HEK293 (cell line): ENCODE results near the gene SERPING1.

Source experiments
- CTCF ChIA-PET: fragments of 350-600 bp; formaldehyde crosslinking; extraction: SDS; loops from one replicate; lab custom pipeline; 2021; ENCODE audit warnings: antibody characterized with exemption; lab: Yijun Ruan, JAX
- POLR2A ChIA-PET: fragments of 300-600 bp; formaldehyde crosslinking; extraction: SDS; loops from one replicate; lab custom pipeline; 2020; ENCODE audit warnings: antibody characterized with exemption, inconsistent platforms; lab: Yijun Ruan, JAX
- H3K27ac ChIP-seq: fragments of 200-500 bp; sonication (Bioruptor generic); 2 replicates; pipeline ENCODE4 v1.5.1; 2014; ENCODE audit warnings: low read depth, low read length, control low read depth, inconsistent platforms; ENCODE audit errors: extremely low read depth
- H3K36me3 ChIP-seq, 2 experiments: fragments of 200-500 bp in 1 of 2; sonication (Bioruptor generic) in 1 of 2; 1 replicate in 1 of 2; 2 replicates in 1 of 2; pipeline ENCODE4 v1.5.1; 2014 to 2017; ENCODE audit warnings: inconsistent platforms in 2 of 2, low read length in 2 of 2; ENCODE audit not compliant: control insufficient read depth in 2 of 2, insufficient read depth in 1 of 2
- H3K4me1 ChIP-seq: fragments of 200-500 bp; sonication (Bioruptor generic); 2 replicates; pipeline ENCODE4 v1.5.1; 2014; ENCODE audit warnings: mild to moderate bottlenecking, low read length, inconsistent platforms; ENCODE audit not compliant: control insufficient read depth, insufficient read depth
- H3K4me3 ChIP-seq: 2 replicates; pipeline ENCODE4 v1.5.1; 2011; ENCODE audit warnings: low read depth, mild to moderate bottlenecking, control low read depth, low read length, moderate library complexity
- H3K9me3 ChIP-seq: fragments of 200-500 bp; sonication (Bioruptor generic); 2 replicates; pipeline ENCODE4 v1.5.1; 2014; ENCODE audit warnings: low read depth, low read length, inconsistent platforms; ENCODE audit not compliant: control insufficient read depth, insufficient read depth
- EGR2 ChIP-seq: fragments of 450-650 bp; formaldehyde crosslinking; IDR thresholded peaks from 2 replicates; pipeline ENCODE4 v1.5.1; 2016; ENCODE audit warnings: low read depth, missing biosample characterization, missing genetic modification characterization
- GLI2 ChIP-seq: fragments of 450-650 bp; formaldehyde crosslinking; IDR thresholded peaks from 2 replicates; pipeline ENCODE4; 2017; ENCODE audit warnings: missing biosample characterization, missing genetic modification characterization, low read depth, borderline replicate concordance
- HOXC10 ChIP-seq: sonication (generic); formaldehyde crosslinking; IDR thresholded peaks from 2 replicates; pipeline ENCODE4 v1.8.1; 2023; ENCODE audit warnings: mild to moderate bottlenecking, missing genetic modification reagents
- KLF17 ChIP-seq: fragments of 450-650 bp; formaldehyde crosslinking; IDR thresholded peaks from 2 replicates; pipeline ENCODE4 v1.5.1; 2016; ENCODE audit warnings: missing biosample characterization, missing genetic modification characterization
- PBX3 ChIP-seq: sonication (generic); formaldehyde crosslinking; IDR thresholded peaks from 2 replicates; pipeline ENCODE4 v1.8.1; 2022; ENCODE audit warnings: mild to moderate bottlenecking, moderate library complexity, missing genetic modification reagents
- SALL2 ChIP-seq: fragments of 450-650 bp; formaldehyde crosslinking; IDR thresholded peaks from 2 replicates; pipeline ENCODE4 v1.5.0; 2017; ENCODE audit warnings: missing biosample characterization, mild to moderate bottlenecking, missing genetic modification characterization, borderline replicate concordance
- TRIM28 ChIP-seq: IDR thresholded peaks from 2 replicates; pipeline ENCODE4 v1.6.1; 2011; ENCODE audit warnings: low read length, control low read depth, borderline replicate concordance
- ZBTB11 ChIP-seq: fragments of 450-650 bp; formaldehyde crosslinking; conservative IDR thresholded peaks from 2 replicates; pipeline ENCODE4 v1.5.1; 2016; ENCODE audit warnings: low read depth, missing biosample characterization, missing genetic modification characterization
- ZBTB48 ChIP-seq: fragments of 450-650 bp; formaldehyde crosslinking; IDR thresholded peaks from 2 replicates; pipeline ENCODE4 v1.5.1; 2016; ENCODE audit warnings: missing biosample characterization, missing genetic modification characterization
- ZIC2 ChIP-seq: fragments of 450-650 bp; formaldehyde crosslinking; IDR thresholded peaks from 2 replicates; pipeline ENCODE4 v1.5.1; 2016; ENCODE audit warnings: missing biosample characterization, missing genetic modification characterization
- ZNF184 ChIP-seq: fragments of 450-650 bp; IDR thresholded peaks from 2 replicates; pipeline ENCODE4 v1.5.1; 2018; ENCODE audit warnings: missing biosample characterization, mild to moderate bottlenecking, missing genetic modification characterization
- ZNF211 ChIP-seq: fragments of 450-650 bp; formaldehyde crosslinking; IDR thresholded peaks from 2 replicates; pipeline ENCODE4 v1.5.1; 2016; ENCODE audit warnings: low read depth, missing biosample characterization, missing genetic modification characterization
- ZNF266 ChIP-seq: fragments of 450-650 bp; formaldehyde crosslinking; IDR thresholded peaks from 2 replicates; pipeline ENCODE4 v1.5.1; 2016; ENCODE audit warnings: missing biosample characterization, missing genetic modification characterization, low read depth
- ZNF280D ChIP-seq: fragments of 450-650 bp; formaldehyde crosslinking; IDR thresholded peaks from 2 replicates; pipeline ENCODE4 v1.5.1; 2016; ENCODE audit warnings: missing biosample characterization, missing genetic modification characterization
- ZNF366 ChIP-seq: fragments of 450-650 bp; formaldehyde crosslinking; conservative IDR thresholded peaks from 2 replicates; pipeline ENCODE4 v1.5.1; 2016; ENCODE audit warnings: missing biosample characterization, missing genetic modification characterization
- ZNF398 ChIP-seq: fragments of 450-650 bp; formaldehyde crosslinking; IDR thresholded peaks from 2 replicates; pipeline ENCODE4 v1.5.1; 2017; ENCODE audit warnings: missing biosample characterization, missing genetic modification characterization
- ZNF548 ChIP-seq: fragments of 450-650 bp; formaldehyde crosslinking; IDR thresholded peaks from 2 replicates; pipeline ENCODE4 v1.5.1; 2016; ENCODE audit warnings: missing biosample characterization, missing genetic modification characterization
- ZNF645 ChIP-seq: fragments of 450-650 bp; formaldehyde crosslinking; IDR thresholded peaks from 2 replicates; pipeline ENCODE4; 2016; ENCODE audit warnings: missing biosample characterization, missing genetic modification characterization
- ZNF654 ChIP-seq: fragments of 450-650 bp; formaldehyde crosslinking; IDR thresholded peaks from 2 replicates; pipeline ENCODE4 v1.5.1; 2016; ENCODE audit warnings: low read depth, missing biosample characterization, missing genetic modification characterization
- ZNF785 ChIP-seq: fragments of 450-650 bp; formaldehyde crosslinking; IDR thresholded peaks from 2 replicates; pipeline ENCODE4 v1.5.1; 2016; ENCODE audit warnings: missing biosample characterization, missing genetic modification characterization
- ZNF792 ChIP-seq: fragments of 450-650 bp; formaldehyde crosslinking; IDR thresholded peaks from 2 replicates; pipeline ENCODE4 v1.5.1; 2016; ENCODE audit warnings: missing biosample characterization, missing genetic modification characterization
- ZNF843 ChIP-seq: fragments of 450-650 bp; formaldehyde crosslinking; IDR thresholded peaks from 2 replicates; pipeline ENCODE4 v1.5.1; 2016; ENCODE audit warnings: missing biosample characterization, missing genetic modification characterization

SERPING1 gene

GRCh38 chr11:57568330-57568766 is 29.1 kb upstream of the SERPING1 start (continued):
- TF ChIP-seq ZNF792 (tag by site-specific recombination) (peak; percentile 90), ZNF548 (tag by site-specific recombination) (no peak), HOXC10 (CRISPR knock-in tag) (no peak), ZNF654 (peak; percentile 57), ZBTB48 (tag by site-specific recombination) (0 out of 2 replicates have a peak, but pooled peaks have one; percentile 3), TRIM28 (no peak), ZNF843 (tag by site-specific recombination) (no peak)

- no peaks in the 10 kb centered on the region for H3K4me1 ChIP-seq
- H3K9me3 ChIP-seq: no peaks in the 10 kb centered on the region
- CTCF ChIA-PET: interaction anchor here (0.5 to 8.7 kb wide), 3 partner anchors 14 to 70 kb away, joined by 3 to 183 read pairs (median 5); no protein-coding TSS in a partner anchor
- no peaks in the 10 kb centered on the region for H3K36me3 ChIP-seq
- TF ChIP-seq GLI2 (tag by site-specific recombination) (no peak), ZNF792 (tag by site-specific recombination) (no peak), ZIC2 (tag by site-specific recombination) (no peak), ZNF280D (tag by site-specific recombination) (no peak), ZBTB48 (tag by site-specific recombination) (no peak), ZNF266 (tag by site-specific recombination) (no peak), ZNF645 (tag by site-specific recombination) (no peak), ZNF398 (no peak), EGR2 (tag by site-specific recombination) (no peak), ZNF785 (tag by site-specific recombination) (no peak), PBX3 (CRISPR knock-in tag) (no peak), KLF17 (tag by site-specific recombination) (no peak), ZNF211 (tag by site-specific recombination) (no peak), ZBTB11 (tag by site-specific recombination) (no peak), ZNF366 (tag by site-specific recombination) (no peak), ZNF184 (tag by site-specific recombination) (no peak), SALL2 (tag by site-specific recombination) (no peak)
- no peak overlapping the region for H3K27ac ChIP-seq
- no peak overlapping the region for H3K4me3 ChIP-seq
- POLR2A ChIA-PET: no interaction called here
Measured at GRCh38 chr11:57571606-57572005, 25.9 kb upstream of the SERPING1 start.
